GM18499 (cell line): ENCODE measurements around the gene PTPRO.

Source experiments
- ATAC-seq: cut with Tn5 transposase; IDR thresholded peaks from one replicate; pipeline ENCODE4 v1.9.1; 2021; ENCODE audit warnings: moderate number of reproducible peaks; ENCODE audit not compliant: insufficient read depth, unreplicated experiment

PTPRO gene

GRCh38 chr12:15629761-15630160, 307.5 kb downstream of the PTPRO start:
- no peak for ATAC-seq

DNA sequence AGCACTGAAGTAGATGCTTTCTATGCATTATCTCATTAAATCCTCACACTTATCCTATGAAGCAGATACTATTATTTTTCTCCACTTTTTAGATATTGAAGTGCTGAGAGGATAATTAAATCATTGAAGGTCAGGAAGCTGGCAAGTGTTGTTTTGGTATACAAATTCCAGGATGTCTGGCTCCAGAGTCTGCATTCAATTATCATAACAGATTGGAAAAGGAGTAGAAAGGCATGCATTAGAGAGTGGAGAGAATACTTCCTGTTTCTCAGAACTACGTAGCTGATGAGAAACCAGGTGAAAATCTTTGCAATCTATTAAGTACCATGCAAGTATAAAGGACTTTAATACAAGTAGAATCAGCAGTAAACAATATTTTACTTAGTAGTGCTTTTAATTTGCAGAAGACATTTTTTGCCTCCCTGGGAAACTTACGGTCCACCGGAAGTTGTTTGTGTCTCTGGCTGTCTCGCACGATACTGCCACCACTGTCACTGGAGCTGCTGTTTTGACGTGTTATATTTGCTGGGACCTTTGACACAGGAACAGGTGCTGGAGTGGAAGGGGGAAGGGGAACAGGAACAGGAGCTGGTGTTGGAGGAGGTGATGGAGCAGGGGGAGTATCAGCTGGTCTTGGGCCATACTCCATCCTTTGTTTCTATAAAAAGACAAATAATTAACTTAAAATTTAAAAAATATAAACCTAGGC, 308.9 kb downstream of the PTPRO start:
- ATAC-seq = no peak

GRCh38 chr12:15632708-15633107, 310.4 kb downstream of the PTPRO start:
- no peak for ATAC-seq

GRCh38 chr12:15633201-15633600, 310.9 kb downstream of the PTPRO start:
- no peak for ATAC-seq

DNA sequence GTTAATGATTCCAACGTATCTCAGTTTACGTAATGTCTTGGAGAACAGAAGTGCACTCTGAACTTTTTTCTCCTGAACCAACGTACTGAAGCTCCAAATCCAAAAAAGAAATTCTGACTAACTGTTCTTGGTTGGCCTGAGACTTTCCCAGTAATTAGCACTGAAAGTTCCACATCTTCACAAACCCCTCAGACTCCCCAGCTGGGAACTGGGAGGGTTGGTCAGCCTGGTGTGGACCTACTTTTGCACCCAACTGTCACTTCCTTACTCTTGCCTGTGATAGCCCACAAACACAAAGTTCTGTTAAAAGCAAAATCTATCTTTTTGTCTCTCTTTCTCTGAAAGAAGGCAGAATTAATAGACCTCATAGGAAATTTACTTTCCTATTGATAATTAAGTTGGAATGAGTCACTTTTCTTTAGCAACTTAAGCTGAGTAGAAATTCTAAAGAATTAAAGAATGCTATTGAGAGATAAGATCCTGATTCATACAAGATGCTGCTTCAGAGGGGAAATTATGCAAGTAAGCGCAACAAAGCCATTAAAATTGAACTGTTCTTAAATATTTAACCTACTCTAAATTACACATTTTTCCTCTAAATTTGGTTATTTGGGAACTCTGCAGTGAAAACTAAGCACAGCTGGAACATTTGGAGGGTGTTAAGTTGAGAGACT, 311.8 kb downstream of the PTPRO start:
- no peak for ATAC-seq

DNA sequence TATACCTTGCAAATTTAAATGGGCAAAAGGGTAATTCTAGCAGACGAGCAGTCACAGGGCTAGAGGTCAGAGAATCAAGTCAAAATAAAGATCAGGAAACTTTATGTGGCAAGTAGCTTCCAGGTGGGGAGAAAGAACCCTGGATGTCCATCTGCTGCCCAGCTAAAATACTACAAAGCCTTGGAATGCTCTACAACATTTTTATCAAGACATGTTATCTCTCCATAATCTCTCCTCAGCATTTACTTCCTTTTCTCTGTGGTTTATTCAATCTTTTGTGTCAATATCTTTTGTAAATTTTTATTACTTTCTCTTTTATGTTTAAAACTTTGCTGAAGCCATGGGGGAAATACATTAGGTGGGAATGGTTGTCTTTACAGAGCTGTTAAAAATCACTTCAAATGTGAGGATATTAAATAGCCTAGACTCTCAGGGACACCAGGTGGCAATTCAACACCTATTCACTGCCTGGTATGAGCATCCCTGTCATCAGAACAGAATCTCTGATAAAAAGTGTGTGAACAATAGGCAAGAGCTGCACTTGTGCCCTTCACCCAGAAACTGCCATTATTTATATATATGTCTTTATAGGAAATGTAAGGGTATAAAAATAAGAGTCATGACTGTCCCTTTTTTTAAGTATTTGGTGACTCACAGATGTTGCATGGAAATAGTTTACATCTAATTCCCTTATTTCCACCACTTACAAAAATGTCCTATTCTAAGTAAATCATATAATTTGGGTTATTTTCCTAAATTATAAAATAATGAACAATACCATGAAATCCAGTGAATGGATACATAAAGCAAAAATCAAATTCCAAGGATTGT, 314.0 kb downstream of the PTPRO start:
- ATAC-seq = no peak

DNA sequence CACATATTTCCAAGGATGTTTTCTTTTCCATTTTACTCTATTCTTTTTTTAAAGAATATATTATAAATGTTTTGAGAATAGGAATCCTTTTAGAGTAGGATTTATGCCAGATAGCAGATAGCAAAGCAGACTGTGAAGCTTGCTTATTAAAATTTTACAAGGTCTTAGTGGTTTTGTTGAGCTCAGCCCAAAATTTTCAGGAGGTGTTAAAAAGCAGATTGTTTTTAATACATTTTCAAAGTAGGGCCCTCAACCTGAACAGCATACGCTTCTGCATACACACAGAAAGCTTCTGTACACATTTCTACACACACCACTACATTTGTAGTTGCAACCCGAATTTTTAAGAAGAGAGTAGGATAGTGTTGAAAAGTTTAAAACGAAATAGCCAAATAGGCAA, 315.9 kb downstream of the PTPRO start:
- ATAC-seq = no peak

GRCh38 chr12:15644700-15645099, 322.4 kb downstream of the PTPRO start:
- ATAC-seq = no peak

DNA sequence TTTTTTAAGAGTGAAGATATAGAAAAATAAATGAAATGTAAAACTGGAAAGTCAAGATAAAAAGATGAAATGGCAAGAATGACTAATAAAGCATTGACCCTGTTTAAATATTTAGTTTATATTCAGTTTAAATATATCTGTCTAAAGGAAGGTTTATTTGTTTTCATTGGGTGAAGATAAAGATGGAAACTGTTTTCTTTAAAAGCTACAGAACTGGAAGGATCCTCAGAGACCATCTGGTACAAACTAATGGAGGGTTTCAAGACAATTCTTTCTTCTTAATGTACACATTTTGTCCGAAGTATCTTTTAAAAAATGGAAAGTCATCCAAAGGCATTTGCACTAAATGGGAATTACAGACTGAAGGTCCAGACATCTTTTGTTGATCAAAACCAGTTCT, 324.3 kb downstream of the PTPRO start:
- no peak for ATAC-seq
